ENCODE measurements around the gene ETV6.

DNA sequence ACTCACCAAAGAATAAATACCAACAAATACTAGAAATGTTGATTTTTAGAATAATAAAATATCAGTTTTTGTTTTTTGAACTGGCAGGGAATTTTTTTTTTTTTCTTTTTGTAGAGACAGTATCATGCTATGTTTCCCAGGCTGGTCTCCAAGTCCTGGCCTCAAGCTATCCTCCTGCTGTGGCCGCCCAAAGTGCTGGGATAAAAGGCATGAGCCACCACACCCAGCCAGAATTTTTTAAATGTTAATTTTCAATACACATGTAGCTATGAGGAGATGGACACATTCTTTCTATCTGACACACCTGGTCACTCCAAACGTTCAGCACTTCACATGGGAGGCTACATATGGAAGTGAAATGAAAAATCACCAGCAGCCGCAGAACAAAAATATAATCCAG is 126.8 kb downstream of the ETV6 start:
- no peak for TF ChIP-seq POLR2A (IDR thresholded peaks at IDR 0.05; ENCODE audit: low read length)
- no peak for TF ChIP-seq GATA1 (IDR thresholded peaks at IDR 0.05; ENCODE audit: low read depth, low read length)

Measured in erythroblast (primary cell).